ENCODE measurements around the gene UNC5B.

UNC5B gene

DNA sequence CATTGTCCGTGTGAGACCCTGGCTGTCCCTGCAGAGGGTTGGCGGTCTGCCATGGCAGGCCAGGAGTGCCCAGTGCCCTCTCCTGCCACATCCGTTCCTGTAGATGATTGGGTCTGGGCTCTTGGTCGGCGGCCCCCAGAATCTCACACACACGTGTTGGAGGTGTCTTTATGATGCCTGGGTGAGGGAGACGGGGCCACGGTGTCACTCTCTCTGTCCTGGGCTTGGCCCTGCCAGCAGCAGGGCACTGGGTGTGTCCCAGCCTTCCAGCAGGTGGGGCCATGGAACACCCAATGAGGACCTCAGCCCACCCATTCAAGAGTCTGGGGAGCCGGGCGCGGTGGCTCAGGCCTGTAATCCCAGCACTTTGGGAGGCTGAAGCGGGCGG lies 30.2 kb downstream of the UNC5B start:
- Histone ChIP-seq H3K4me1 (peaks cover 0 to 67% (median 55%) of the 10 kb centered on the region in 4 donors), H3K27me3 (no peaks in the 10 kb centered on the region), H3K27ac (peak overlapping the region; percentile 15 to 42), H3K36me3 (no peaks in the 10 kb centered on the region), H3K4me3 (no peak overlapping the region), H3K9me3 (no peaks in the 10 kb centered on the region)
- no peak for DNase-seq
- TF ChIP-seq, protein P1, sequence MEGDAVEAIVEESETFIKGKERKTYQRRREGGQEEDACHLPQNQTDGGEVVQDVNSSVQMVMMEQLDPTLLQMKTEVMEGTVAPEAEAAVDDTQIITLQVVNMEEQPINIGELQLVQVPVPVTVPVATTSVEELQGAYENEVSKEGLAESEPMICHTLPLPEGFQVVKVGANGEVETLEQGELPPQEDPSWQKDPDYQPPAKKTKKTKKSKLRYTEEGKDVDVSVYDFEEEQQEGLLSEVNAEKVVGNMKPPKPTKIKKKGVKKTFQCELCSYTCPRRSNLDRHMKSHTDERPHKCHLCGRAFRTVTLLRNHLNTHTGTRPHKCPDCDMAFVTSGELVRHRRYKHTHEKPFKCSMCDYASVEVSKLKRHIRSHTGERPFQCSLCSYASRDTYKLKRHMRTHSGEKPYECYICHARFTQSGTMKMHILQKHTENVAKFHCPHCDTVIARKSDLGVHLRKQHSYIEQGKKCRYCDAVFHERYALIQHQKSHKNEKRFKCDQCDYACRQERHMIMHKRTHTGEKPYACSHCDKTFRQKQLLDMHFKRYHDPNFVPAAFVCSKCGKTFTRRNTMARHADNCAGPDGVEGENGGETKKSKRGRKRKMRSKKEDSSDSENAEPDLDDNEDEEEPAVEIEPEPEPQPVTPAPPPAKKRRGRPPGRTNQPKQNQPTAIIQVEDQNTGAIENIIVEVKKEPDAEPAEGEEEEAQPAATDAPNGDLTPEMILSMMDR (IDR thresholded peaks at IDR 0.05): no peak
- intact Hi-C loops (cut with DNase I; ENCODE audit: low total_unique reads): no loop called here

DNA sequence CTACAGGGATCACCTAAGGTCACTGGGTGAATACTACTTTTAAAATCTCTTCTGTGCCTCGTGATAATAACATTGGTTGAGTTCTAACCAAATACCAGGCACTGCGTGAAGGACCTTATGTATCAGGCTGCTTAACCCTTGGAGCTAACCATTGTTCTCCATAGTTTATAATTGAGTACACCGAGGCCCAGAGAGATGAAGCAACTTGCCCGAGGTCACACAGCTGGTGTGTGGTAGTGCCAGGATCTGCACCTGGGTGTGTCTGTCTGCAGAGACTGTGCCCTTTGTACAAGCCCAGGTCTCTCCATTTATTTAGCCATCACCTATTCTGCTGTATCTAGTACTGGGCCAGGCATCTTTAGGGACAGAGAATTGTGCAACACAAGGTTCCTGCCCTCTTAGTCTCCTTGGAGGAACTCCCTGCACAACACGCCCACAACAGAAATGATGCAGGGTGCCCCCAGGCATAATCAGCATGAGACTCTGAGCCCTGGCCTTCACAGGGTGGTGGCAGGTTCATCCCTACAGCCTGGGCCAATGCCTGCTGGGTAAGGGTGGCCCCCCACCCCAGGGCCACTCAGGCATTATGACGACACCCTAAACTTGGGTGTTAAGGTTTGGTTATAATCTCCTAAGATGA lies 31.5 kb downstream of the UNC5B start:
- Histone ChIP-seq H3K27me3 (no peaks in the 10 kb centered on the region), H3K4me3 (no peak overlapping the region), H3K4me1 (peaks cover 0 to 67% (median 55%) of the 10 kb centered on the region in 4 donors), H3K27ac (peak overlapping the region in 1 of 2 donors; percentile 39), H3K9me3 (no peaks in the 10 kb centered on the region), H3K36me3 (no peaks in the 10 kb centered on the region)
- TF ChIP-seq, protein P1 (IDR thresholded peaks at IDR 0.05): no peak
- intact Hi-C loops (cut with DNase I; ENCODE audit: low total_unique reads): no loop called here
- DNase-seq: no peak

DNA sequence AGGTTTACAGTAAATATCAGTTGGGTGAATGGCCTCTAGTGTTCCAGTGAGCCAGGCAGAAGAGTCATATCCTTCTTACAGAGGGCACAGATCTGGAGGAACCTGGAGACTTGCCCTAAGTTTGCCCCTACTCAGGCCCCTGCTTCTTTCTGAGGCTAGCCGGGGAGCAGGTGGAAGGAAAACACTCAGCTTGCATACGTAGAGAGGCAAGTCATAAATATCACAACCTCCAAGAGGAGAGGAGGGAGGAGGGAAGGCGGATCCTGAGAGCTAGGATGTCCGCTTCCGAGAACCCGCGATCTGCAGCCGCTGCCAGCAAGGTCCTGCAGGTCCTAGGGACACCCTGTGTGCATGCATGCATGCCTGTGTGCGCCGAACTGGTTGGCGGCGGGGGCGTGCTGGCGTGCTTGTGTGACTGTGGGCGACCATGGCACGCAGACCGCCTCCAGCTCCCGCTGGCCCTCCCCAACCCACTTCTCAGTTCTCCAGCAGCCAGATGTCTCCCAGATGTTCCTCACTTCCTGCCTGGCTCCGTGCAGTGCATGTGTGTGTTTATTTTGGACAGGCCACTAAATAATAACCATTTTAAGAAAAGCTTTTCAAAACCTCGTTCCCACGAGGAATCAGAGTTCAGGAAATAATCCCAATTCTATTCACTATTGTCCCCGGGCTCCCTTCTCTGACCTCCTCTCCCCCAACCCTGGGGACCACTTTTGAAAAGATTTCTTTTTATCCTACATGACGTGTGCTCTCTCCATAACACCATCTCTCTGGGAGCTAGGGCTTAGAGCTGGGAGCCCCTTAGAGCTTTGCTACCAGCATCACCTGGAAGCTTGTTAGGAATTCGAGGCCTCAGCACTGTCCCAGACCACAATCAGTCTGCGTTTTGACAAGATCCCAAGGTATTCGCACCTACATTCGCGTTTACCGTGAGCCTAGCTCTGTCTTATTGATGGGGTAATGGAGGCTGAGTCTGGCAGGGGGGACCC lies 32.4 kb downstream of the UNC5B start:
- no peaks in the 10 kb centered on the region for H3K36me3 ChIP-seq
- intact Hi-C loops (cut with DNase I; ENCODE audit: low total_unique reads): no loop called here
- TF ChIP-seq, protein P1 (IDR thresholded peaks at IDR 0.05): no peak
- peak overlapping the region; percentile 34 to 39 for H3K27ac ChIP-seq
- H3K9me3 ChIP-seq: no peaks in the 10 kb centered on the region
- peak overlapping the region; percentile 2 to 25 for H3K4me3 ChIP-seq
- peaks cover 0 to 67% (median 52%) of the 10 kb centered on the region in 4 donors for H3K4me1 ChIP-seq
- H3K27me3 ChIP-seq: no peaks in the 10 kb centered on the region
- peak; percentile 60 to 80 for DNase-seq

DNA sequence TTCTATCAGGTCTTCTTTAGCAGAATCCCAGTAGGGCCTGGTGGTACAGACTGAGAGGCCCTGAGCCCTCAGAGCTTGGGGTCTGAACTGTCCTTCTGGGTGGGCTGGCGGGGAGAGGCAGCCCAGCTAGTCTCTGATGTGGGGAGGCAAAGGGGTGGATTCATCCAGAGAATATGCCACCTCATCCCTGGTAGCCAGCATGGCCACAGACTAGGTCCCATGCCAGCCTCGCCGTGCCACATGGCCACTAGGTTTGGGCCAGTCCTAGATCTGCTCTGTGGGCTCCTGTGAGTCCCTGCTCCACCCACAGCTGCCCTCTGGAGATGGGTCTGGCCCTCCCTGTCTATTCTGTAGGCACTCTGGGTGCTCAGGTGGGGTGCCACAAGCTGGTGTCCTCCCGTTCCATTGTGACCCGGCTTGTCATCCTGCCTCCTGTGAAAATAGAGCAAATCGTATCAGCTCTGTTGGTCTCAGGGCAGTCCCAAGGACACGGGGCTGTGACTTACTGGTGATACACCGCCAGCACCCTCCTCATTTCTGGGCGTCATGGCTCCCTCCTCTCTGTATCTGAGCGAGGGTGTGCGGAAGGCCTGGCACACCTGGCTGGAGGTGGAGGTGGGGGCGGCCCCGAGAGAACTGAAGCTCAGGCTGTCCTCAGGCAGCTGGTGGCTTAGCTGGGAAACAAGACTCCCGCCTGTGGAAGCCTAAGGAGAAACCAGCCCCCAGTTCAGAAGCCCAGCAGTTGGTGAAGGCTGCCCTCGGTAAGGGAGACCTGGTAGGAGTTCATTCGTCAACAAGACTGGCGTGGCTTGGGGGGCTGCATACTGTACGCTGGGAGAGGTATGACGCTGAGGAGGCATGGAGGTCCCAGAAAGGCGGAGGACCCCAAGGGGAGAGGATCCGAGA lies 33.3 kb downstream of the UNC5B start:
- Histone ChIP-seq H3K9me3 (no peaks in the 10 kb centered on the region), H3K4me3 (no peak overlapping the region), H3K27ac (peak overlapping the region; percentile 34 to 39), H3K36me3 (no peaks in the 10 kb centered on the region), H3K27me3 (no peaks in the 10 kb centered on the region), H3K4me1 (peaks cover 0 to 61% (median 44%) of the 10 kb centered on the region in 4 donors)
- DNase-seq: no peak
- intact Hi-C loops (cut with DNase I; ENCODE audit: low total_unique reads): no loop called here
- TF ChIP-seq, protein P1 (IDR thresholded peaks at IDR 0.05): no peak

Data from tibial artery (tissue), 4 donors.